PFSK-1 (cell line): ENCODE data around the gene AMMECR1.

Experiments used
- POLR2AphosphoS5 ChIP-seq: IDR thresholded peaks from 2 replicates; pipeline ENCODE4 v1.6.1; 2012; ENCODE audit warnings: low read depth, mild to moderate bottlenecking, control low read depth, low read length, moderate library complexity
- SIN3A ChIP-seq: IDR thresholded peaks from 2 replicates; pipeline ENCODE4 v1.6.1; 2012; ENCODE audit warnings: mild to moderate bottlenecking, low read length, moderate library complexity, borderline replicate concordance; ENCODE audit not compliant: insufficient read depth
- TF ChIP-seq, protein P1 (sequence below), 2 experiments: IDR thresholded peaks; 2 replicates each; pipeline versions ENCODE4 v1.6.1 to v1.8.0; 2011 to 2012; ENCODE audit warnings: low read depth in 2 of 2, low read length in 2 of 2, control low read depth in 1 of 2, inconsistent platforms in 1 of 2, mild to moderate bottlenecking in 1 of 2, moderate library complexity in 1 of 2; ENCODE audit not compliant: insufficient read depth in 1 of 2

DNA sequence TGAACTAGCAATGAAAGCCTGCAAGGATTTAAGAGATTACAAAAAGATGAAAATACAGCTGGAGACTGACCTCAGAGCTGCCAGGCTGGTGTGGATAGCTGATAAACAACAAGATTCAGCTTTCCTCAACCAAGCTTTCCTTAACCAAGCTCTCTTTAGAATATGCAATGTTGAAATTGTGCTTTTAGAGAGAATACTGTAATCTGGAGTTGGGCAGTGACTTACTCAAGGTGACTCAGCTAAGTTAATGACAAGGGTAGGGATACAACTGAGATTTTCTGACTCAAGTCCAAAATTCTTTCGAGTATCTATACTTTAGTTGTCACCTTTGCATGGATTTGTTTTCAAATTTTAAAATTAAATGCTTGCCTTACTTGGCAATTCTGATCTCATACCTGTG is 98.0 kb downstream of the AMMECR1 start:
- TF ChIP-seq POLR2AphosphoS5 (no peak), SIN3A (no peak)
- TF ChIP-seq, protein P1, sequence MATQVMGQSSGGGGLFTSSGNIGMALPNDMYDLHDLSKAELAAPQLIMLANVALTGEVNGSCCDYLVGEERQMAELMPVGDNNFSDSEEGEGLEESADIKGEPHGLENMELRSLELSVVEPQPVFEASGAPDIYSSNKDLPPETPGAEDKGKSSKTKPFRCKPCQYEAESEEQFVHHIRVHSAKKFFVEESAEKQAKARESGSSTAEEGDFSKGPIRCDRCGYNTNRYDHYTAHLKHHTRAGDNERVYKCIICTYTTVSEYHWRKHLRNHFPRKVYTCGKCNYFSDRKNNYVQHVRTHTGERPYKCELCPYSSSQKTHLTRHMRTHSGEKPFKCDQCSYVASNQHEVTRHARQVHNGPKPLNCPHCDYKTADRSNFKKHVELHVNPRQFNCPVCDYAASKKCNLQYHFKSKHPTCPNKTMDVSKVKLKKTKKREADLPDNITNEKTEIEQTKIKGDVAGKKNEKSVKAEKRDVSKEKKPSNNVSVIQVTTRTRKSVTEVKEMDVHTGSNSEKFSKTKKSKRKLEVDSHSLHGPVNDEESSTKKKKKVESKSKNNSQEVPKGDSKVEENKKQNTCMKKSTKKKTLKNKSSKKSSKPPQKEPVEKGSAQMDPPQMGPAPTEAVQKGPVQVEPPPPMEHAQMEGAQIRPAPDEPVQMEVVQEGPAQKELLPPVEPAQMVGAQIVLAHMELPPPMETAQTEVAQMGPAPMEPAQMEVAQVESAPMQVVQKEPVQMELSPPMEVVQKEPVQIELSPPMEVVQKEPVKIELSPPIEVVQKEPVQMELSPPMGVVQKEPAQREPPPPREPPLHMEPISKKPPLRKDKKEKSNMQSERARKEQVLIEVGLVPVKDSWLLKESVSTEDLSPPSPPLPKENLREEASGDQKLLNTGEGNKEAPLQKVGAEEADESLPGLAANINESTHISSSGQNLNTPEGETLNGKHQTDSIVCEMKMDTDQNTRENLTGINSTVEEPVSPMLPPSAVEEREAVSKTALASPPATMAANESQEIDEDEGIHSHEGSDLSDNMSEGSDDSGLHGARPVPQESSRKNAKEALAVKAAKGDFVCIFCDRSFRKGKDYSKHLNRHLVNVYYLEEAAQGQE (IDR thresholded peaks at IDR 0.05; ENCODE audit: insufficient read depth in 1 of 2, low read depth in 2 of 2, low read length in 2 of 2), result no peak
